Transverse colon (tissue), 4 donors: ENCODE data around the gene CDKN1C. TPM values are rescaled to one million over a fixed set of nuclear protein-coding genes. Genes with fewer than 3 reads are reported as not detected.

Source experiments
- DNase-seq: peaks from one replicate; pipeline ENCODE4 v3.0.0-alpha.2; 2019
- H3K27ac ChIP-seq, 4 donors: fragments of 200-600 bp; sonication (generic); 2 replicates each; pipeline ENCODE4 v1.5.1; 2016 to 2018; ENCODE audit warnings: inconsistent platforms in 4 of 4
- H3K27me3 ChIP-seq: fragments of 200-600 bp; sonication (generic); 2 replicates; pipeline ENCODE4 v1.5.1; 2017; ENCODE audit warnings: inconsistent platforms
- H3K36me3 ChIP-seq, 4 donors: fragments of 200-600 bp; sonication (generic); 2 replicates each; pipeline ENCODE4 v1.5.1; 2017 to 2019; ENCODE audit warnings: inconsistent platforms in 4 of 4
- H3K4me1 ChIP-seq, 4 donors: fragments of 200-600 bp; sonication (generic); 2 replicates each; pipeline ENCODE4 v1.5.1; 2017 to 2020; ENCODE audit warnings: inconsistent platforms in 4 of 4
- H3K4me3 ChIP-seq, 4 donors: fragments of 200-600 bp; sonication (generic); 1 replicate in 1 of 4; 2 replicates in 3 of 4; pipeline versions ENCODE4 v1.5.1 to v1.6.1; 2017 to 2019; ENCODE audit warnings: inconsistent platforms in 4 of 4
- H3K9me3 ChIP-seq, 2 donors: fragments of 200-600 bp; sonication (generic); 2 replicates each; pipeline ENCODE4 v1.5.1; 2017 to 2019; ENCODE audit warnings: inconsistent platforms in 2 of 2
- EP300 ChIP-seq: sonication (generic); formaldehyde crosslinking; IDR thresholded peaks from one replicate; pipeline ENCODE4 v1.6.1; 2017; ENCODE audit warnings: antibody characterized with exemption, low read depth
- POLR2A ChIP-seq: fragments of 450-650 bp; IDR thresholded peaks from one replicate; pipeline ENCODE4 v1.6.1; 2016; ENCODE audit warnings: antibody characterized with exemption, mild to moderate bottlenecking, moderate library complexity
- POLR2AphosphoS5 ChIP-seq, 3 donors: sonication (generic); formaldehyde crosslinking; IDR thresholded peaks; one replicate each; pipeline ENCODE4 v1.6.1; 2016; ENCODE audit warnings: antibody characterized with exemption in 3 of 3
- WGBS, 2 donors: methylation state at CpG; one replicate each; pipeline ENCODE4 v1.1.5; 2018; ENCODE audit warnings: low coverage in 1 of 2; 5-methylcytosine and 5-hydroxymethylcytosine counted together
- in situ Hi-C, 4 donors: fragments of 200-750 bp; cut with MboI; loops; one replicate each; pipeline versions ENCODE4 v1.15.0 to v1.15.1; 2017; ENCODE audit warnings: low sequenced_read_pairs in 3 of 4, low pct_ligation_motif_present in 1 of 4, low pct_unique_long_range_greater_than_20kb in 1 of 4
- intact Hi-C: fragments of 100-400 bp; cut with DNase I; formaldehyde crosslinking; loops from one replicate; pipeline ENCODE4 v1.15.1; 2023; ENCODE audit warnings: low total_unique reads
- total RNA-seq, 4 donors: library from RNA; depleted of rRNA; stranded (reverse); fragments of >200 nt; gene quantifications; one replicate each; pipeline ENCODE4 v1.1.0, GENCODE V29; 2016
- TF ChIP-seq, protein P1 (sequence below), 5 experiments: fragments of 200-600 bp in 3 of 5; fragments of 450-650 bp in 2 of 5; sonication (generic) in 3 of 5; IDR thresholded peaks; 1 replicate in 2 of 5; 2 replicates in 3 of 5; pipeline ENCODE4 v1.5.1; 2016 to 2017; ENCODE audit warnings: antibody characterized with exemption in 5 of 5, inconsistent platforms in 3 of 5, mild to moderate bottlenecking in 2 of 5, moderate library complexity in 1 of 5

The CDKN1C gene
- total RNA-seq = 10 to 100 TPM; 12.4 to 40.0 (median 27.7) TPM

DNA sequence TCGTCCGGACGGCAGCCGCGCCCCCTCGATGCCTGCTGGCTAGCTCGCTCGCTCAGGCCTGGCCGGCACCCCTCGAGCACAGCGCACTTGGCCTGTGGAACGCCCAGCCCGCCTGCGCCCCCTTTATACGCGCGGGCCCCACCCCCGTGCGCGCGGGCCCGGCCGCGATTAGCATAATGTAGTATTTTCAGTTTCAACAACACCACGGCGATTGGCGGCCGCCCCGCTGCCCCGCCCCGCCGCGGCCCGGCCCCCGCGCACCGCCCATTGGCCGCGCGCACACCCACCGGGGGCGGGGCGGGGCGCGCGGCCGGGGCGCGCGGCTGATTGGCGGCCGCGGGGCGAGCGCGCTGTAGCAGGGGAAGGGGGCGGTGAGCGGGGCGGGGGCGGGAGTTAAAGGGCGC, at the start of gene CDKN1C:
TSS of gene CDKN1C (minus strand) at position 98 of the 404 bp plus-strand sequence. CDS start 319 bp downstream, outside the sequence.
- intact Hi-C loops (loop anchor here (5.0 to 10.0 kb wide), 3 partner anchors 58 to 178 kb away; no protein-coding TSS in a partner anchor), in situ Hi-C loops (loop anchor here (5.0 to 25.0 kb wide), 3 partner anchors 353 to 573 kb away; partner anchors contain the start of genes C11orf21 (in 1 of the 4), KCNQ1 (in 1 of the 4), TRPM5 (in 1 of the 4) and TSPAN32 (in 1 of the 4))
- TF ChIP-seq EP300 = no peak
- peak; percentile 91 to 96 (median 95) for TF ChIP-seq POLR2AphosphoS5 (IDR thresholded peaks at IDR 0.05)
- TF ChIP-seq POLR2A = peak; percentile 86
- TF ChIP-seq, protein P1, sequence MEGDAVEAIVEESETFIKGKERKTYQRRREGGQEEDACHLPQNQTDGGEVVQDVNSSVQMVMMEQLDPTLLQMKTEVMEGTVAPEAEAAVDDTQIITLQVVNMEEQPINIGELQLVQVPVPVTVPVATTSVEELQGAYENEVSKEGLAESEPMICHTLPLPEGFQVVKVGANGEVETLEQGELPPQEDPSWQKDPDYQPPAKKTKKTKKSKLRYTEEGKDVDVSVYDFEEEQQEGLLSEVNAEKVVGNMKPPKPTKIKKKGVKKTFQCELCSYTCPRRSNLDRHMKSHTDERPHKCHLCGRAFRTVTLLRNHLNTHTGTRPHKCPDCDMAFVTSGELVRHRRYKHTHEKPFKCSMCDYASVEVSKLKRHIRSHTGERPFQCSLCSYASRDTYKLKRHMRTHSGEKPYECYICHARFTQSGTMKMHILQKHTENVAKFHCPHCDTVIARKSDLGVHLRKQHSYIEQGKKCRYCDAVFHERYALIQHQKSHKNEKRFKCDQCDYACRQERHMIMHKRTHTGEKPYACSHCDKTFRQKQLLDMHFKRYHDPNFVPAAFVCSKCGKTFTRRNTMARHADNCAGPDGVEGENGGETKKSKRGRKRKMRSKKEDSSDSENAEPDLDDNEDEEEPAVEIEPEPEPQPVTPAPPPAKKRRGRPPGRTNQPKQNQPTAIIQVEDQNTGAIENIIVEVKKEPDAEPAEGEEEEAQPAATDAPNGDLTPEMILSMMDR (IDR thresholded peaks at IDR 0.05) = no peak

DNA sequence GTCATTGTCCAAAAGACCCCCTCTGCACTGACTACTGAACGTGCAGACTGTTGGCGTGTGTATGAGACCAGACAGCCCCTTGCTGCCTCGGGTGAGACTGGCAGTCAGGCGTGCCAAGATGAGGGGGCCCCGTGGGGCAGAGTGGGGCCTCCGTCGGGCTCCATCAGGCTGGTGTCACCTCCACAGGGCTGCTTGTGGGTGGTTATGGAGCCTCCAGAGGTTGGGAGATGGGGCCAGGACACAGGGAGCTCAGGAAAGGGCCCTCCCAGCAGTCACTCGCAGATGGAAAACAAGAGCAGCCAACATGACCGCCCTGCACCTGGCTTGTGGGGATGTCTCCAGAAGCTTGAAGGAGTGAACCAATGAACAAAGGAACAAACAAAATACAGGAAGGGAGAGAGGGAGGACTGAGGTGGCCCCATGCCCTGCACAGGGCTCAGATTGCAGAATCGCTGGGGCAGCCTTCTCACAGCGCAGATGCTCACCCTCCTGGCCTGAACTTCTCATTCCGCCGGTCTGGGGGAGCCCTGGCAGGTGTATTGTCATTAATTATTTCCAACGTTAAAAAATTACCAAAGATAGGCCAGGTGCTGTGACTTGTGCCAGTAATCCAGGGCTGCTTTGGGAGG, 49.1 kb upstream of the CDKN1C start:
- TF ChIP-seq POLR2AphosphoS5 (IDR thresholded peaks at IDR 0.05) = no peak
- no peak for TF ChIP-seq EP300
- TF ChIP-seq POLR2A = no peak
- TF ChIP-seq, protein P1 (IDR thresholded peaks at IDR 0.05) = no peak
- peaks cover 4 to 9% (median 9%) of the 10 kb centered on the region in 4 donors for H3K4me1 ChIP-seq
- H3K9me3 ChIP-seq = no peaks in the 10 kb centered on the region
- H3K27me3 ChIP-seq = no peaks in the 10 kb centered on the region
- intact Hi-C loops (no loop called here), in situ Hi-C loops (no loop called here)
- no peaks in the 10 kb centered on the region for H3K36me3 ChIP-seq
- no peak for DNase-seq
- H3K4me3 ChIP-seq = no peak overlapping the region
- no peak overlapping the region for H3K27ac ChIP-seq
- WGBS, 2 donors = 43 to 89% methylated on average over 1 to 14 of the region's 14 CpGs

More for the DNA sequence above, at the start of gene CDKN1C:
- WGBS, 2 donors = 1% methylated on average over 33 of the region's 61 CpGs; no CpG with 5 or more reads in 1 of the 2 donors
- peak; percentile 89 for DNase-seq
- Histone ChIP-seq H3K9me3 (no peaks in the 10 kb centered on the region), H3K4me3 (peak within 1 kb of the TSS; percentile 62 to 86 (median 72)), H3K36me3 (no peaks in the 10 kb centered on the region), H3K27ac (peak within 1 kb of the TSS; percentile 75 to 91 (median 82)), H3K27me3 (peaks cover 17% of the 10 kb centered on the region), H3K4me1 (peaks cover 11 to 38% (median 28%) of the 10 kb centered on the region in 4 donors)

DNA sequence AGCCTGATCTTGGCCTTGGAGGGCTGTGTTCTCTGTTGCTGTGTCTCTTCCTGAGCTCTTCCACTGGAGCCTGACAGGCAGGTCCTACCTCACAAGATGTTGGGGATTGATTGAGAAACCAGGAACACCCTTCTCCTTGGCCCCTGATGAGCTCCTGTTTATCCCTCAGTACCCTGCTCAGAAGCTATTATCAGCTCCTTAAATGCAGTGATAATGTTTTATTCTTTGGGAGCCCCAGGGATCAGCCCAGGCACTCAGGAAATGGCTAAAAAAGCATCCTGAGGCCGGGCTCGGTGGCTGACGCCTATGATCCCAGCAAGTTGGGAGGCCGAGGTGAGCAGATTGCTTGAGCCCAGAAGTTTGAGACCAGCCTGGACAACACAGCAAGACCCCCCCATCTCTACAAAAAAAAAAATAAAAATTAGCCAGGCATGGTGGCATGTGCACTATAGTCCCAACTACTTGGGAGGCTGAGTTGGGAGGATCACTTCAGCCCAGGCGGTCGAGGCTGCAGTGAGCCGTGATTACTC, 48.5 kb upstream of the CDKN1C start:
- DNase-seq = no peak
- WGBS, 2 donors = 91 to 100% methylated on average over 3 to 7 of the region's 7 CpGs

More for the DNA sequence above, 48.5 kb upstream of the CDKN1C start:
- H3K9me3 ChIP-seq = no peaks in the 10 kb centered on the region
- in situ Hi-C loops (no loop called here), intact Hi-C loops (no loop called here)
- H3K4me1 ChIP-seq = peaks cover 5 to 16% (median 11%) of the 10 kb centered on the region in 4 donors
- no peak for TF ChIP-seq POLR2AphosphoS5 (IDR thresholded peaks at IDR 0.05)
- no peak for TF ChIP-seq EP300
- TF ChIP-seq, protein P1 (IDR thresholded peaks at IDR 0.05) = no peak
- TF ChIP-seq POLR2A = no peak
- peak overlapping the region in 1 of 4 donors; percentile 50 for H3K27ac ChIP-seq
- no peaks in the 10 kb centered on the region for H3K27me3 ChIP-seq
- no peak overlapping the region for H3K4me3 ChIP-seq
- H3K36me3 ChIP-seq = no peaks in the 10 kb centered on the region
